ENCODE results near the gene IFT43.

IFT43 gene

GRCh38 chr14:76125511-76125910, 139.9 kb downstream of the IFT43 start:
- TF ChIP-seq TAF1 (IDR thresholded peaks at IDR 0.05; ENCODE audit: borderline replicate concordance, insufficient read depth, low read length) = no peak
- no peak for TF ChIP-seq REST (IDR thresholded peaks at IDR 0.05; ENCODE audit: insufficient read depth in 1 of 2, low read depth in 2 of 2, low read length in 2 of 2)
- TF ChIP-seq SIN3A (IDR thresholded peaks at IDR 0.05; ENCODE audit: borderline replicate concordance, insufficient read depth, low read length) = no peak
- TF ChIP-seq POLR2AphosphoS5 (IDR thresholded peaks at IDR 0.05; ENCODE audit: low read depth, low read length) = no peak
- TF ChIP-seq FOXP2 (optimal IDR thresholded peaks at IDR 0.05; ENCODE audit: borderline replicate concordance, extremely low read depth, extremely low read length, insufficient read depth) = no peak

GRCh38 chr14:76126076-76126475, 140.5 kb downstream of the IFT43 start:
- TF ChIP-seq POLR2AphosphoS5 (IDR thresholded peaks at IDR 0.05; ENCODE audit: low read depth, low read length) (no peak), TAF1 (IDR thresholded peaks at IDR 0.05; ENCODE audit: borderline replicate concordance, insufficient read depth, low read length) (no peak), FOXP2 (optimal IDR thresholded peaks at IDR 0.05; ENCODE audit: borderline replicate concordance, extremely low read depth, extremely low read length, insufficient read depth) (no peak), SIN3A (IDR thresholded peaks at IDR 0.05; ENCODE audit: borderline replicate concordance, insufficient read depth, low read length) (no peak)

GRCh38 chr14:76129851-76130576, 144.5 kb downstream of the IFT43 start:
- TF ChIP-seq TAF1 (IDR thresholded peaks at IDR 0.05; ENCODE audit: borderline replicate concordance, insufficient read depth, low read length) = no peak

GRCh38 chr14:76131071-76131965, 145.8 kb downstream of the IFT43 start:
- TF ChIP-seq REST (IDR thresholded peaks at IDR 0.05; ENCODE audit: insufficient read depth in 1 of 2, low read depth in 2 of 2, low read length in 2 of 2) = no peak
- no peak for TF ChIP-seq FOXP2 (optimal IDR thresholded peaks at IDR 0.05; ENCODE audit: borderline replicate concordance, extremely low read depth, extremely low read length, insufficient read depth)
- TF ChIP-seq POLR2AphosphoS5 (IDR thresholded peaks at IDR 0.05; ENCODE audit: low read depth, low read length) = no peak
- TF ChIP-seq SIN3A (IDR thresholded peaks at IDR 0.05; ENCODE audit: borderline replicate concordance, insufficient read depth, low read length) = no peak
- no peak for TF ChIP-seq TAF1 (IDR thresholded peaks at IDR 0.05; ENCODE audit: borderline replicate concordance, insufficient read depth, low read length)

- no peak for TF ChIP-seq TAF1 (IDR thresholded peaks at IDR 0.05; ENCODE audit: borderline replicate concordance, insufficient read depth, low read length)
- no peak for TF ChIP-seq POLR2AphosphoS5 (IDR thresholded peaks at IDR 0.05; ENCODE audit: low read depth, low read length)
- TF ChIP-seq REST (IDR thresholded peaks at IDR 0.05; ENCODE audit: insufficient read depth in 1 of 2, low read depth in 2 of 2, low read length in 2 of 2) = peak; percentile 81 to 94
- TF ChIP-seq FOXP2 (optimal IDR thresholded peaks at IDR 0.05; ENCODE audit: borderline replicate concordance, extremely low read depth, extremely low read length, insufficient read depth) = no peak
- TF ChIP-seq SIN3A (IDR thresholded peaks at IDR 0.05; ENCODE audit: borderline replicate concordance, insufficient read depth, low read length) = no peak
These were observed 147.5 kb downstream of the IFT43 start for GRCh38 chr14:76133103-76133502.

Measured in PFSK-1 (cell line).